Pons (tissue), 1 donor: ENCODE data around the gene HMCN2.
"Not testable (repeated sequence)": the region's sequence is repeated elsewhere in the genome, so short reads cannot be mapped to it uniquely, and the experiment has no call there.

Experiments
- DNase-seq: peaks from one replicate; pipeline ENCODE4 v3.0.0-alpha.2; 2016; ENCODE audit warnings: low spot score

HMCN2 gene

DNA sequence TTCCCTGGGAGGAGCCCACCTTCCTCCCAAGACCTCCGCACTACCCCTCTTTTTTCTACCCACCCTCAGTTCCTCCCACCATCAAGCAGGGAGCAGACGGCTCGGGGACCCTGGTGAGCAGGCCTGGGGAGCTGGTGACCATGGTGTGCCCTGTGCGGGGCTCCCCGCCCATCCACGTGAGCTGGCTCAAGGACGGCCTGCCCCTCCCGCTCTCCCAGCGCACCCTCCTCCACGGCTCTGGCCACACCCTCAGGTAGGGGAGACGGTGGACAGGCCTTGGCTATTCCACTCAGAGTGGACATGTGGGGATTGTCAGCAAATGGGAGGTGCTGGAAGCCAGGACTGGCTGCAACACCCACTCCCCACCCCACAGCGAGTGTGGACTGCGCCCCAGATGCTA, 126.3 kb downstream of the HMCN2 start:
- no peak for DNase-seq

DNA sequence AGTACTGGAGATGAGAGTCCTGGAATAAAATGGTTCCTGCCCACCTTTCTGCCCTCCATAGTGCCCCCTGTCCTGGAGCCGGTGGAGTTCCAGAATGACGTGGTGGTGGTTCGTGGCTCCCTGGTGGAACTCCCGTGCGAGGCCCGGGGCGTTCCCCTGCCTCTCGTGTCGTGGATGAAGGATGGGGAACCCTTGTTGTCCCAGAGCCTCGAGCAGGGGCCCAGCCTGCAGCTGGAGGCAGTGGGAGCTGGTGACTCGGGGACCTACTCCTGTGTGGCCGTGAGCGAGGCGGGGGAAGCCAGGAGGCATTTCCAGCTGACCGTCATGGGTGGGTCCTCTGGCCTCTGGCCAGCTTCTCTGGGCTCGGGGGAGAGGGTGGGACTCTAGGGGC, 128.1 kb downstream of the HMCN2 start:
- no peak for DNase-seq

DNA sequence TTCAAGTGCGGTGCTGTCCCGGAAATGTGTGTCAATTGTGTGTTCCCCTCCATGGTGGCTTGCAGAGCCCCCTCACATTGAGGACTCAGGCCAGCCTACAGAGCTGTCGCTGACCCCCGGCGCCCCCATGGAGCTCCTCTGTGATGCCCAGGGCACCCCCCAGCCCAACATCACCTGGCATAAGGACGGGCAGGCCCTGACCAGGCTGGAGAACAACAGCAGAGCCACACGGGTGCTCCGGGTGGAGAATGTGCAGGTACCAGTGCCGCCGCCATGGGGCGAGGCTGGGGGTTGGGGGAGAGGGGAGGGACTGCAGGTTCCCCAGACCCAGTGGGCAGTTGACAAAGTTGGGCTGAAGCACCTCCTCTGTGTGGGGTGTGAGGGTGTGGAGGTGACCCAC, 128.8 kb downstream of the HMCN2 start:
- no peak for DNase-seq

GRCh38 chr9:130394814-130395470, 129.4 kb downstream of the HMCN2 start:
- no peak for DNase-seq

DNA sequence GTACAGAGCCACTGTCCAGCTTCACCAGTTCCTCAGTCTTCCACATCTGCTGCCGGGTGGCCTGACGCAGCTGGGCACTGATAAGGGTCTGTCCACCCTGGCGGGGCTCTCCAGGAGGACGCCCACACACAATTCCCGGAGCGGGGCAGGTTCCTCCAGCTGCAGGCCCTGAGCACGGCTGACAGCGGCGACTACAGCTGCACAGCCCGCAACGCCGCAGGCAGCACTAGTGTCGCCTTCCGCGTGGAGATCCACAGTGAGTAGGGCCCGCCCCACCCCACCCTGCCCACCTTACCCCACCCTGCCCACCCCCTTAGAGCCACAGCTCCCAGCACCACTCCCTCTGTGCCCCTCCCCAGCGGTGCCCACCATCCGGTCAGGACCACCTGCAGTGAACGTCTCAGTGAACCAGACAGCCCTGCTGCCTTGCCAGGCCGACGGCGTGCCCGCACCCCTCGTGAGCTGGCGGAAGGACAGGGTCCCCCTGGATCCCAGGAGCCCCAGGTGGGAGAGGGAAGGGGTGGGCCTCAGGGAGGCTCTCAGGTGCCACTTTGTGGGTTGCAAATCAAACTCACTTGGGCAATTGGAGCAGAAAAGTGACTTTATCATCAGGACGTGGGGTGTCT, 130.4 kb downstream of the HMCN2 start:
- DNase-seq: no peak

- no peak for DNase-seq
These were observed 131.0 kb downstream of the HMCN2 start for GRCh38 chr9:130396581-130396980.

- no peak for DNase-seq
These were observed 133.1 kb downstream of the HMCN2 start for GRCh38 chr9:130398487-130399240.

- no peak for DNase-seq
These were observed 134.2 kb downstream of the HMCN2 start for GRCh38 chr9:130399768-130400167.

GRCh38 chr9:130400870-130401269, 135.3 kb downstream of the HMCN2 start:
- DNase-seq: no peak

DNA sequence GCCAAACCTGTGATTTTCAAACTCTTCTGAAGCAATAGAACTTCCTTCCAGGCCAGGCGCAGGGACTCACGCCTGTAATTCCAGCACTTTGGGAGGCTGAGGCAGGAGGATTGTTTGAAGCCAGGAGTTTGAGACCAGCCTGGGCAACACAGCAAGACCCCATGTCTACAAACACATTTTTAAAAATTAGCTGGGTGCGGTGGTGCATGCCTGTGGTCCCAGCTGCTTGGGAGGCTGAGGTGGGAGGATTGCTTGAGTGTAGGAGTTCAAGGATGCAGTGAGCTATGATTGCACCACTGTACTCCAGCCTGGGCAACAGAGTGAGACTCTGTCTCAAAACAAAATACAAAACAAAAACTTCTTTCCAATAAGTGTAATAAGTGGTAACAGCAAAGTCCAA, 136.2 kb downstream of the HMCN2 start:
- not testable (repeated sequence) for DNase-seq

DNA sequence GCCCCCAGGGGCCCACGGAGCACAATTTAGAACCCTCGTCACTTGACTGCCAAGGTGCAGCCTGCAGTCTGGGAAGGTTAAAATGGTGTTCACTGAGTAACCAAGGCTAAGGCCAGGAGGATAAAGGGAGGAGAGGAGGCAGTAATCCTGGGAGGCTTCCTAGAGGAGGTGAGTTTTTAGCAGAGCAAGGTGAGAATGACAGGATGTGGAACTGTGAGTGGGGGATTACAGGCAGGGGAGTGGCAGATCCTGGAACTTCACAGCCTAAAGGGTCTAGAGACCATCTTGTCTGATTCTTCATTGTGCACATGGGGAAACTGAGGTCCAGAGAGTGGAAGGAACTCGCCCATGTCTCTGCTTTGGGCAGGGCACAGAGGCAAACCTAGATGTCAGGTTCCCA, 136.7 kb downstream of the HMCN2 start:
- DNase-seq: no peak

GRCh38 chr9:130402645-130403440, 137.3 kb downstream of the HMCN2 start:
- DNase-seq: no peak

GRCh38 chr9:130405657-130406257, 140.2 kb downstream of the HMCN2 start:
- DNase-seq: no peak

- DNase-seq: no peak
These were observed 140.8 kb downstream of the HMCN2 start for GRCh38 chr9:130406278-130406895.

DNA sequence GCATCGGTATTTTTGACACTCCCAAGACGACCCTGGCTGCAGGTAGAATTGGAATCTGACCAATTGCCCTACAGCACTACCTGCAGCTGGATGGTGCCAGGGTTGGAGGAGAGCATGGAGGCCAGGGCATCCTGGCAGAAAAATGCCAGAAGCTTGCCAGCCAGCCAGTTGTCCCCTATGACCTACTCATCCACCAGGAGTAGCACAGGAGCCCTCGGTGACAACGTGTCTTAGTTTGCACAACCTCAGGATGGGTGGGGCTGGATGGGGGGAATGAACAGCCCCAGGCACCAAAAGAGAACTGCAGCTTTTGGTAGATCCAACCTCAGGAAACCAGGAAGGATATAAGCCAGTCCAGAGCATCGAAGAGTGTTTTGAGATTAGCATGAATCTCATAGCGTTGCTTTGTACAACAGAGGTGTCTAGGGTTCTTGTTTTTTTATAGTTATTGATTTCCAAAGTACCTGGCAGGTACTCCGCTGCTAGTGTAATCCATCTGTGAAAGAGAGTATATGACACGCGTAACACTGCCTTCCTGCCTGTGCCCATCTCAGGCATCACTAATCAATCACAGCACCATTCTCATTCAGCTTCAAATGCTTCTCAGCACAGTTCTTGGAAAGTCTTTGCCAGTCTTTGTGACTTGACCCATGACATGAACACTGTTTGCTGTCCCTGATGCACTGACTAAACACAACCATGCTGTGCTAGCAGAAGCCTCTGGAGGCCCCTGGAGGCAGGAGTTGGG, 142.5 kb downstream of the HMCN2 start:
- no peak for DNase-seq

DNA sequence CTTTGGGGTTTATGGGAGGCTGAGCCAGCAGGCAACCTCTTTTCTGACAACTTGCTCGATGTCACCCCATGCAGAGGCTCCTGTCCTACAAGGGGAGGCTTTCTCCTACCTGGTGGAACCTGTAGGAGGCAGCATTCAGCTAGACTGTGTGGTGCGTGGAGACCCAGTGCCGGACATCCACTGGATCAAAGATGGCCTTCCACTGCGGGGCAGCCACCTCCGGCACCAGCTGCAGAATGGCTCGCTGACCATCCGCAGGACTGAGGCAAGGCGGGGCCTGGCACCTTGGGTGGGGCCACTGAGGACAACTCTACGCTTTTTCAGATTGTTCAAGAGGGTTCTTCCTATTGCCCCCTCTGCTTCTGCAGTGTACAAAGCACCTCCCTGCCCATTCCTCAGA, 143.1 kb downstream of the HMCN2 start:
- no peak for DNase-seq

DNA sequence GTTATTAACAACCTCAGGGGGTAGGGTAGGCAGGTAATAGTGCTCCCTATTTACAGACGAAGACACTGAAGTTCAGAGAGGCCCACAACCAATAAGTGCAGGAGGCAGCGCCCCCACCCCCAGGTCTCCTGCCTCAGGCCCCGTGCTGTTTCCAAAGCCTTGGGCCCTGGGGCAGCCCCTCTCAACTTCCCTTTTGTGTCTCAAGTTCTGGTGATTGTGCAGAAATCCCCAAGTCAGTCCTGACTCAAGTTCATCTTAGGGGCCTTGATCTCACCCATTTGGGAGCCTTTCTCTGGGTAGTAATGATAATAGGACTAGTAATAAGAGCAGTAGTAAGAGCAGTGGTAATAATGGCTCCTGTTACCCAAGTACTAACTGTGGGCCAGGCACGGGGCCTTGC, 143.7 kb downstream of the HMCN2 start:
- DNase-seq: no peak

DNA sequence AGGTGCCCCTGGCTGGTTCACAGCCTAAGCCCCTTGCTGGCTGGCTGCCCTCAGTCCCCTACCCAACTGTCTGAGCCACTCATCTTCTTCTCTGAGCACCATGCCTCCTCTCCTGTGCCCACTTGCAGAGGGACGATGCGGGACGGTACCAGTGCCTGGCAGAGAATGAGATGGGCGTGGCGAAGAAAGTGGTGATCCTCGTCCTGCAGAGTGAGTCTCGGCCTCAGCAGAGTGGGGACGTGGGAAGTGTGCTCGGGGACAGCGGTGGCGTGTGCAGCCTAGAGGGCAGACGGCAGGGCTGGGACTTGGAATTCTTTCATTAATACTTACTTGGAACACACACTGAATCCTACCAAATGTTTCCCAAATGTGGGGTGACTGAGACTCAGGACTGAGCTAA, 144.9 kb downstream of the HMCN2 start:
- no peak for DNase-seq

DNA sequence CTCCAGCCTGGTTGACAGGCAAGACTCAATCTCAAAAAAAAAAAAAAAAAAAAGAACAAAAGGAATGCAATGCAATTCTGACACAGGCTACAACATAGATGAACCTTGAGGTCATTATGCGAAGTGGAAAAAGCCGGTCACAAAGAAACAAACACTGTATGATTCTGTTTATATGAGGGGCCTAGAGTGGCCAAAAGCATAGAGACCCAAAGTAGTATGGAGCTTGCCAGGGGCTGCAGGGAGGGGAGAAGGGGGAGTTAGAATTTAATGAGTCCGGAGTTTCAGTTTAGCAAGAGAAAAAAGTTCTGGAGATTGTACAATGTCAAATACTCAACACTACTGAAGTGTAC, 146.0 kb downstream of the HMCN2 start:
- no peak for DNase-seq

GRCh38 chr9:130414081-130414731, 148.6 kb downstream of the HMCN2 start:
- DNase-seq: no peak
